Adipocyte (in vitro differentiated cells): Measurements from ENCODE around the gene DAZAP1.

Experiments
- DNase-seq: peaks from one replicate; pipeline ENCODE4 v3.0.0-alpha.2; 2015; ENCODE audit warnings: low read depth
- H3K27me3 ChIP-seq: replicated peaks from 2 replicates; pipeline ENCODE4 v1.7.0; 2013; ENCODE audit warnings: mild to moderate bottlenecking, low read length, moderate library complexity; ENCODE audit not compliant: control insufficient read depth, insufficient read depth
- H3K36me3 ChIP-seq: 2 replicates; pipeline ENCODE4 v1.7.0; 2013; ENCODE audit warnings: low read length, mild to moderate bottlenecking, moderate library complexity; ENCODE audit not compliant: control insufficient read depth, insufficient read depth, severe bottlenecking
- H3K4me1 ChIP-seq: 2 replicates; pipeline ENCODE4 v1.7.0; 2013; ENCODE audit warnings: mild to moderate bottlenecking, low read length, moderate library complexity; ENCODE audit not compliant: control insufficient read depth, insufficient read depth
- H3K4me3 ChIP-seq: 2 replicates; pipeline ENCODE4 v1.7.0; 2013; ENCODE audit warnings: mild to moderate bottlenecking, low read length, moderate library complexity
- H3K9ac ChIP-seq: 2 replicates; pipeline ENCODE4 v1.7.0; 2013; ENCODE audit warnings: mild to moderate bottlenecking, low read length, moderate library complexity
- H3K9me3 ChIP-seq: 2 replicates; pipeline ENCODE4 v1.7.0; 2013; ENCODE audit warnings: mild to moderate bottlenecking, low read length, moderate library complexity; ENCODE audit not compliant: control insufficient read depth

The DAZAP1 gene

DNA sequence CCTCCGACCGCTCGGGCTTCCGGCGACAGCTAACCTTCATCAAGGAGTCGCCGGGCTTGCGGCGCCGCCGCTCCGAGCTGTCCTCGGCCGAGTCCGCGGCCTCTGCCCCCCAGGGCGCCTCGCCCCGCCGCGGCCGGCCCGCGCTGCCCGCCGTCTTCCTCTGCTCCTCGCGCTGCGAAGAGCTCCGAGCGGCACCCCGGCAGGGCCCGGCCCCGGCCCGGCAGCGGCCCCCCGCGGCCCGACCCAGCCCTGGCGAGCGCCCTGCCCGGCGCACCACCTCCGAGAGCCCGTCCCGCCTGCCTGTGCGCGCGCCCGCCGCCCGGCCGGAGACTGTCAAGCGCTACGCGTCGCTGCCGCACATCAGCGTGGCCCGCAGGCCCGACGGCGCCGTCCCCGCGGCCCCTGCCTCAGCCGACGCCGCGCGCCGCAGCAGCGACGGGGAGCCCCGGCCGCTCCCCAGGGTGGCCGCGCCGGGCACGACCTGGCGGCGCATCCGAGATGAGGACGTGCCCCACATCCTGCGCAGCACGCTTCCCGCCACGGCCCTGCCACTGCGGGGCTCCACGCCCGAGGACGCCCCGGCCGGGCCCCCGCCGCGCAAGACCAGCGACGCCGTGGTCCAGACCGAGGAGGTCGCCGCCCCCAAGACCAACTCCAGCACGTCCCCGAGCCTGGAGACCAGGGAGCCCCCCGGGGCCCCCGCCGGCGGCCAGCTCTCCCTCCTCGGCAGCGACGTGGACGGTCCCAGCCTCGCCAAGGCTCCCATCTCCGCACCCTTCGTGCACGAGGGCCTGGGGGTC lies 62.1 kb downstream of the DAZAP1 start:
- Histone ChIP-seq H3K4me3 (no peak overlapping the region), H3K27me3 (peaks cover 13% of the 10 kb centered on the region), H3K4me1 (peaks cover 17% of the 10 kb centered on the region), H3K9ac (no peak overlapping the region), H3K9me3 (no peaks in the 10 kb centered on the region), H3K36me3 (no peaks in the 10 kb centered on the region)
- no peak for DNase-seq

DNA sequence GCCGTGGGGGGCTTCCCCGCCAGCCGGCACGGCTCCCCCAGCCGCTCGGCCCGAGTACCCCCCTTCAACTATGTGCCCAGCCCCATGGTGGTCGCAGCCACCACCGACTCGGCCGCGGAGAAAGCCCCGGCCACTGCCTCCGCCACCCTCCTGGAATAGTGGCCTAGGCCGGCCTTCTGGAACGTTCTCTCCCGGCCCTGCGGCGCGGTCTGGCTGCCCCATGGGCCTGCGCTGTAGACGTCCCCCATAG lies 62.6 kb downstream of the DAZAP1 start:
- Histone ChIP-seq H3K4me1 (peaks cover 19% of the 10 kb centered on the region), H3K4me3 (peak overlapping the region; percentile 27), H3K27me3 (peaks cover 13% of the 10 kb centered on the region), H3K9ac (no peak overlapping the region), H3K36me3 (no peaks in the 10 kb centered on the region), H3K9me3 (no peaks in the 10 kb centered on the region)
- no peak for DNase-seq

DNA sequence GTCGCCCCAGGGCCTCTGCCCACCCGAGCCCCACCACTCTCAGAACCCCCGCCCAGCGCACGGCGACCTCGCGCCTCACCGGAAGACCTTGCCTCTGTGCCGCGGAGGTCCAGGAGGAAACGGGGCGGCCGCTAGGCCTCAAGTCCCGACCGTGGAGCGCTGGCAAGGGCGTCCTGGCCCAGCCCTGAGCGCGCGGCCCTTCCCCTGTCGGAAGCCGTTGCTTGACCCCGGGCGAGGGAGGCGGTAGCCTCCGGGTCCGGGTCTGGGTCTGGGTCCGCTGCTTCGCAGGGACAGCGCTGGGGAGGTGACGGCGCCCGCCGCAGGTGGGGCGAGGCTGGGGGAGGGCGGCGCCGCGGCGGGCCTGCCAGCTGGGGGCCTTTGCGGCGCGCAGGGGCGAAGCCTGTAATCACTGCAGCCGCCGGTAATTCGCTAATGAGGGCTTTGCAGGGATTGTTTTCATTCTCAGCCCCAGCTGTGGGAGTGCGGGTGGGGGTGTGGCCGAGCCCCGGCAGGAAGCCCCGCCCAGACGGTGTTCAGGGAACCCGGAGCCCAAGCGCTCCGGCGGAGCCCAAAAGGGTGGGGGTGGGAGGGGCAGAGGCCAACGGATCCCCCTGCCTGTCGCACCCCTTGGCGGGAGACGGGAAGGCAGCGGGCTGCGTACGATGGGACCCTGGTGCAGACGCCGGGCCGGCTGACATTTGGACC lies 63.1 kb downstream of the DAZAP1 start:
- peaks cover 19% of the 10 kb centered on the region for H3K4me1 ChIP-seq
- H3K27me3 ChIP-seq: peaks cover 13% of the 10 kb centered on the region
- H3K9me3 ChIP-seq: no peaks in the 10 kb centered on the region
- no peak overlapping the region for H3K9ac ChIP-seq
- DNase-seq: no peak
- no peaks in the 10 kb centered on the region for H3K36me3 ChIP-seq
- peak overlapping the region; percentile 27 for H3K4me3 ChIP-seq

GRCh38 chr19:1471010-1471514 lies 63.7 kb downstream of the DAZAP1 start:
- Histone ChIP-seq H3K9me3 (no peaks in the 10 kb centered on the region), H3K4me3 (no peak overlapping the region), H3K36me3 (peaks cover 4% of the 10 kb centered on the region), H3K27me3 (peaks cover 13% of the 10 kb centered on the region), H3K4me1 (peaks cover 19% of the 10 kb centered on the region), H3K9ac (no peak overlapping the region)
- no peak for DNase-seq

DNA sequence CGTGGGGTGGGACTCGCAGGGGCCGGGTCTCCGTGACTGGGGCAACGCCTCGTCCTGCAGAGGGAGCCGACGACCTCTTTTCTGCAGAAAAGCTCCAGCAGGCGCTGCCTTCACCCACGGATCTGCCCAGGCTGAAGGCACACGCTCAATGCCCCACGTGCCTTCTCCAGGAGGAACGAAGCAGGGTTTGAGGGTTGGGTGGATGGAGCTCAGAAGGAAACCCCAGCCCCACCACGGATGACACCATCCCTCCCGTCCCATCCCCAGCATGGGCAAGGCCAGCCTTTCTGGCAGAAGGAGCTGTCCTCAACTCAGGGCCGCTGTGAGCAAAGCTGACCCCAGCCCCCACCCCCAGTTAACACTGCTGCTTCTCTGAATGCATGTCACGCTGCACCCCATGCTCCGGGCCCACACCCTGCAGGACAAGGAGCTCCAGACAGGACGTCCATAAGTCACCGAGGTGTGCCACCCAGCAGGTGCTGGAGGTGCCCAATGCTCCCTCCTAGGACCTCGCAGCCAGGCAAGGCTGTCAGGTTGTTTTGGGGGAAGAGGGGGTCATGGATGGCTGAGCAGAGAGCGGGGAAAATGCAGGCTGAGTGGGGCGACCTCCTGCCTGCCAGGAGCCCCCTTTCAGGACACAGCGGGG lies 64.3 kb downstream of the DAZAP1 start:
- peaks cover 19% of the 10 kb centered on the region for H3K4me1 ChIP-seq
- peaks cover 4% of the 10 kb centered on the region for H3K36me3 ChIP-seq
- H3K9me3 ChIP-seq: no peaks in the 10 kb centered on the region
- H3K9ac ChIP-seq: no peak overlapping the region
- peaks cover 13% of the 10 kb centered on the region for H3K27me3 ChIP-seq
- H3K4me3 ChIP-seq: no peak overlapping the region
- no peak for DNase-seq

GRCh38 chr19:1472231-1473084 lies 65.1 kb downstream of the DAZAP1 start:
- Histone ChIP-seq H3K27me3 (peaks cover 13% of the 10 kb centered on the region), H3K36me3 (peaks cover 4% of the 10 kb centered on the region), H3K4me1 (peaks cover 19% of the 10 kb centered on the region), H3K4me3 (no peak overlapping the region), H3K9ac (no peak overlapping the region), H3K9me3 (no peaks in the 10 kb centered on the region)
- no peak for DNase-seq

- Histone ChIP-seq H3K27me3 (peaks cover 11% of the 10 kb centered on the region), H3K4me1 (peaks cover 22% of the 10 kb centered on the region), H3K9ac (no peak overlapping the region), H3K36me3 (peaks cover 4% of the 10 kb centered on the region), H3K9me3 (no peaks in the 10 kb centered on the region), H3K4me3 (no peak overlapping the region)
- no peak for DNase-seq
Observed at GRCh38 chr19:1473085-1473851, 65.9 kb downstream of the DAZAP1 start.

DNA sequence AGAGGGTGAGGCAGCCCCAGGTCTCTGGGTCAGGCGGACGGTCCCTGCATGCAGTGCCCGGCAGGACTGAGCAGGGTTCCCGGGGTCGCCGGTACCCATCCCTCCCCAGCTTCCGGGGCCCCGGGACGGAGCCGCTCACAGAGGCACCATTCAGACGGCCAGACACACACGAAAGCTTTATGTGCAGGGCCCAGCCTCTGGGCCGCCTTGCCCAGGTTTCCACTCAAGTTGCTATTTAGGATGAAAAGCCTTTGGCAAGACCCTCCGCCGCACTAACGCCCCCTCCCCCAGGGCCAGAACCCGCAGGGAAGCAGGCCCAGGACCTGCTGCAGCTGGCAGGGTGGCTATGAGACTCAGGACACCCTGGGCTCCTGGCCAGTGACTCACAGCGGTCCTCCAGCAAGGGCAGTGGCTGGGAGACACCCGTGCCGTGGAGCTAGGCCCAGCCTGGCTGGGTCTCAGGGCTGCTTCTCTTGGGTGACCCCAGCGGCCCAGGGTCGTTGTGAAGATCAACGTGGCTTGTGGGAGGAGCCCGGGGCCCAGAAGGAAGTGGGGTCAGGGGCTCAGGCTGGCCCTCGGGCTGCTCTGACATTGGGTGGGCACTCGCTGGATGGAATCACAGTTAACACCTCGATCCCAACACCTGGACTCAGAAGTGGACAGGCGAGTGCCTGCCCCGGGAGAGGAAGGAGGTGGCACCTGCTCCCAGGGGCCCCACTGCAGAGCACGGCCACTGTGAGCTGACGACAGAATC lies 66.8 kb downstream of the DAZAP1 start:
- no peak for DNase-seq
- Histone ChIP-seq H3K9me3 (no peaks in the 10 kb centered on the region), H3K4me1 (peaks cover 22% of the 10 kb centered on the region), H3K27me3 (peaks cover 9% of the 10 kb centered on the region), H3K9ac (no peak overlapping the region), H3K4me3 (no peak overlapping the region), H3K36me3 (peaks cover 4% of the 10 kb centered on the region)

DNA sequence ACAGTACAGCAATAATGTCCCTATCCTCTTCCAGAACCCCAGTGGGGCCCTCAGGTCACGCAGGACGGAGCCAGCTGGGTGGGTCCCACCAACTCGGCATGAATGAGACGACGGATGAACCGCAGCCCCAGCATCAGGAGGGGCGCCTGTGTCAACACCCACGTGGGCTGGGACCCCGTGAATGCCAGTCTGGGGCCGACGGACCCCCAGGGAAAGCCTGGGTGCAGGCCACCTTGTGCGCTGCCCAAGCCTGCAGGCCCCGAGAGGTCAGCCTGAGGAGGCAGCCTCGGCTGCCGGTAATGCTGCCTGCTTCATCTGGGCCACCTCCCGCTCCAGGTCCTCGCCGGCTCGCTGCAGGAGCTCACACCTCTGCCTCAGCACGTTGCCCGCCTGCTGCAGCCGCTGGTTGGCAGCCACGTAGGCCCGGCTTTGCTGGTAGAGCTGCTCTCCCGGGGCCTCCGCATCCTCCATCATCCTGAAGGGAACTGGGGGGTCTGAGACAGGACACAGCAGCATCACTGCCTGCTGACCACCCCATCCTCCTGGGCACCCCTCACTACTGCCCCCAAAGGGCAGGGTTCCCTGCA lies 67.5 kb downstream of the DAZAP1 start:
- no peak overlapping the region for H3K9ac ChIP-seq
- peaks cover 22% of the 10 kb centered on the region for H3K4me1 ChIP-seq
- no peak for DNase-seq
- H3K36me3 ChIP-seq: peaks cover 4% of the 10 kb centered on the region
- peaks cover 9% of the 10 kb centered on the region for H3K27me3 ChIP-seq
- H3K9me3 ChIP-seq: no peaks in the 10 kb centered on the region
- H3K4me3 ChIP-seq: no peak overlapping the region
